ENCODE results near the gene INF2. TPM values are rescaled to one million over a fixed set of nuclear protein-coding genes. Genes with fewer than 3 reads are reported as not detected.

The INF2 gene
- total RNA-seq, 3 donors from 2014 or later (not counting 1 experiment from before 2014, with no cell fraction given) = 12.7 to 21.9 (median 15.3) TPM

DNA sequence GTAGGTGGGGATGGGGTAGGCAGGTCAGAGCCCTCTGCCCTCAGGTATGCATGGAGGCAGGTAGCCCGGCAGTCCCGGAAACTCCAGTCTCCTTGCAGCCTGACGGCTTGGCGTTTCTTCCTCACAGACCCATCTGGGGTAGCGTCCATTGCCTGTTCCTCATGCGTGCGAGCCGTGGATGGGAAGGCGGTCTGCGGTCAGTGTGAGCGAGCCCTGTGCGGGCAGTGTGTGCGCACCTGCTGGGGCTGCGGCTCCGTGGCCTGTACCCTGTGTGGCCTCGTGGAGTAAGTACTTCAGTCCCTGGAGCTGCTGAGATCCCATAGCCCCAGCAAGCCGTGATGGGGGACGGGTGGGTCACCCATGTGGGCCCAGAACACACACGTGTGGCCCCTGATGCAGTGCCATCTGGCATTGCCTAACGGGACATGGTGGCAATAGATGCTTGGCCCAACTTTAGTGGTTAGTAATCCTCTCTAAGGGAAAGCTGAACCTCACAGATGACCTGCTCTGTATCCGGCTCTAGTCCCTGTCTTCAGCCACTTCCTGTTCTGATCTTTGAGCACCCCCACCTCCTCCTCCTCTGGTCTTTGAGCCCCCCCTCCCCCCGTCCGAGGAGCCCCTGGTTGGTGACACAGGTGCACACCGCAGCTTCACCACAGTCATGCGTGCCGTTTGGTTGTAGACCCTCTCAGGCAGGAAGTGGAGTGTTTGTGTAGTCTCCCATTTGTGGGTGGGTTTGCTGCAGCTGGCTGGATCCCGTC, 67.2 kb downstream of the INF2 start:
- H3K27ac ChIP-seq (ENCODE audit: low read length) = no peak overlapping the region
- no peaks in the 10 kb centered on the region for H3K9me3 ChIP-seq (ENCODE audit: control insufficient read depth, insufficient read depth, low read length)
- peaks cover 37% of the 10 kb centered on the region for H3K4me1 ChIP-seq (ENCODE audit: control insufficient read depth, insufficient read depth, low read length)
- ATAC-seq (no peak), DNase-seq (no peak)
- Mint-ChIP-seq H3K36me3 (no peaks in the 10 kb centered on the region), H3K9me3 (no peaks in the 10 kb centered on the region), H3K4me3 (no peak overlapping the region), H3K4me1 (peaks cover 25 to 49% of the 10 kb centered on the region in 2 donors), H3K27me3 (ENCODE audit: low read depth in 2 of 2) (no peaks in the 10 kb centered on the region), H3K27ac (no peak overlapping the region)
- no peaks in the 10 kb centered on the region for H3K27me3 ChIP-seq (ENCODE audit: control insufficient read depth, insufficient read depth, low read length)
- no peak for TF ChIP-seq CTCF (IDR thresholded peaks at IDR 0.05)
- no peak overlapping the region for H3K4me3 ChIP-seq (ENCODE audit: low read length)
- WGBS (ENCODE audit: insufficient coverage) = 67% methylated on average over 27 of the region's 27 CpGs
- intact Hi-C loops (cut with micrococcal nuclease) = no loop called here
- peaks cover 18% of the 10 kb centered on the region for H3K36me3 ChIP-seq (ENCODE audit: control insufficient read depth, insufficient read depth, low read length)

DNA sequence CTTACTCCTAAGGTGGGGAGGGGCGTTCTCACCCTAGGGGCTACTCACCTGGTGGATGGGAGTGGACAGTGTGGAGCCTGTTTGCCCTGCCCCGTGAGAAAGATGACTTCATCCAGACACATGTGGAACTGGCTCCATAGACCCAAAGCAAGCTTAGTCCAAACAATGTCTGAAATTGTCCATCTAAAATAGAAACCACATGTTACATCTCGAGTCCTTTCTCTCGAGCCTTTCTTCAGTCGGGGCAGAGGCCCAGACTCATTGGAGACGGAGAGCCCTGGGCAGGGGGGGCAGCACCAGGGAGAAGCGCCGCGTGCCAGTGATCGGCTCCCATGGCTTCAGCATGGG, 67.8 kb downstream of the INF2 start:
- peaks cover 25 to 49% of the 10 kb centered on the region in 2 donors for H3K4me1 Mint-ChIP-seq
- no peak overlapping the region for H3K4me3 Mint-ChIP-seq
- ATAC-seq (no peak), DNase-seq (no peak)
- H3K9me3 Mint-ChIP-seq = no peaks in the 10 kb centered on the region
- Histone ChIP-seq H3K36me3 (ENCODE audit: control insufficient read depth, insufficient read depth, low read length) (peaks cover 20% of the 10 kb centered on the region), H3K9me3 (ENCODE audit: control insufficient read depth, insufficient read depth, low read length) (no peaks in the 10 kb centered on the region), H3K27me3 (ENCODE audit: control insufficient read depth, insufficient read depth, low read length) (no peaks in the 10 kb centered on the region), H3K4me3 (ENCODE audit: low read length) (no peak overlapping the region), H3K4me1 (ENCODE audit: control insufficient read depth, insufficient read depth, low read length) (peaks cover 33% of the 10 kb centered on the region), H3K27ac (ENCODE audit: low read length) (no peak overlapping the region)
- H3K27ac Mint-ChIP-seq = no peak overlapping the region
- intact Hi-C loops (cut with micrococcal nuclease) = no loop called here
- WGBS (ENCODE audit: insufficient coverage) = 90% methylated on average over 10 of the region's 10 CpGs
- no peak for TF ChIP-seq CTCF (IDR thresholded peaks at IDR 0.05)
- H3K27me3 Mint-ChIP-seq (ENCODE audit: low read depth in 2 of 2) = no peaks in the 10 kb centered on the region
- no peaks in the 10 kb centered on the region for H3K36me3 Mint-ChIP-seq

GRCh38 chr14:104757681-104758392, 68.4 kb downstream of the INF2 start:
- no peaks in the 10 kb centered on the region for H3K27me3 Mint-ChIP-seq (ENCODE audit: low read depth in 2 of 2)
- H3K9me3 ChIP-seq (ENCODE audit: control insufficient read depth, insufficient read depth, low read length) = no peaks in the 10 kb centered on the region
- no peak overlapping the region for H3K27ac ChIP-seq (ENCODE audit: low read length)
- no peak overlapping the region for H3K27ac Mint-ChIP-seq
- ATAC-seq (no peak), DNase-seq (no peak)
- no peak overlapping the region for H3K4me3 ChIP-seq (ENCODE audit: low read length)
- H3K27me3 ChIP-seq (ENCODE audit: control insufficient read depth, insufficient read depth, low read length) = no peaks in the 10 kb centered on the region
- 89% methylated on average over 19 of the region's 19 CpGs for WGBS (ENCODE audit: insufficient coverage)
- peaks cover 31% of the 10 kb centered on the region for H3K4me1 ChIP-seq (ENCODE audit: control insufficient read depth, insufficient read depth, low read length)
- no peak for TF ChIP-seq CTCF (IDR thresholded peaks at IDR 0.05)
- H3K36me3 ChIP-seq (ENCODE audit: control insufficient read depth, insufficient read depth, low read length) = peaks cover 22% of the 10 kb centered on the region
- H3K9me3 Mint-ChIP-seq = no peaks in the 10 kb centered on the region
- no peaks in the 10 kb centered on the region for H3K36me3 Mint-ChIP-seq
- intact Hi-C loops (cut with micrococcal nuclease) = no loop called here
- H3K4me1 Mint-ChIP-seq = peaks cover 24 to 44% of the 10 kb centered on the region in 2 donors
- no peak overlapping the region for H3K4me3 Mint-ChIP-seq
